ENCODE measurements around the gene PDCD5. TPM values are rescaled to one million over a fixed set of nuclear protein-coding genes. Genes with fewer than 3 reads are reported as not detected.

The PDCD5 gene
- polyA plus RNA-seq, 2 of the 4 experiments (the other 2 are of a cell fraction) = 445 to 549 TPM

- TF ChIP-seq CEBPB (IDR thresholded peaks at IDR 0.05) (no peak), ESRRA (IDR thresholded peaks at IDR 0.05; ENCODE audit: borderline replicate concordance, low read length) (no peak), POLR2AphosphoS2 (conservative IDR thresholded peaks at IDR 0.05; ENCODE audit: low read length) (no peak), BCL3 (IDR thresholded peaks at IDR 0.05) (no peak), MAFK (IDR thresholded peaks at IDR 0.05; ENCODE audit: partially characterized antibody) (no peak), HOXA7 (CRISPR knock-in tag; IDR thresholded peaks at IDR 0.05) (no peak), HOXB5 (CRISPR knock-in tag; IDR thresholded peaks at IDR 0.05) (no peak), CBX2 (IDR thresholded peaks at IDR 0.05; ENCODE audit: borderline replicate concordance, low read depth) (no peak), ZFP36 (IDR thresholded peaks at IDR 0.05; ENCODE audit: borderline replicate concordance, partially characterized antibody) (no peak), POLR2A (IDR thresholded peaks at IDR 0.05; ENCODE audit: low read length) (no peak), CBX8 (IDR thresholded peaks at IDR 0.05) (no peak), TFCP2L1 (CRISPR knock-in tag; IDR thresholded peaks at IDR 0.05) (no peak), EHMT2 (IDR thresholded peaks at IDR 0.05; ENCODE audit: low read depth) (no peak), NFE2L2 (conservative IDR thresholded peaks at IDR 0.05; ENCODE audit: low read length) (no peak), SMC3 (IDR thresholded peaks at IDR 0.05) (no peak), MYC (IDR thresholded peaks at IDR 0.05; ENCODE audit: borderline replicate concordance, low read length) (no peak)
Measured at GRCh38 chr19:32614916-32615315, 33.9 kb downstream of the PDCD5 start (continued).

GRCh38 chr19:32615569-32615968 lies 34.6 kb downstream of the PDCD5 start:
- DNase-seq (ENCODE audit: low read depth in 1 of 2, low spot score in 1 of 2) = no peak
- WGBS (ENCODE audit: missing lambda C conversion rate) = 88% methylated on average over 11 of the region's 11 CpGs
- no peak for FAIRE-seq
- Histone ChIP-seq H3K4me3 (no peak overlapping the region), H3K9me3 (no peaks in the 10 kb centered on the region), H3K4me1 (no peaks in the 10 kb centered on the region), H3K27ac (no peak overlapping the region), H3K4me2 (no peak overlapping the region)
- no peak for TF ChIP-seq FOSB (CRISPR knock-in tag; IDR thresholded peaks at IDR 0.05)
- TF ChIP-seq JUN (IDR thresholded peaks at IDR 0.05) = no peak
- no peak for TF ChIP-seq HMGXB4 (CRISPR knock-in tag; IDR thresholded peaks at IDR 0.05; ENCODE audit: borderline replicate concordance)
- no peak for TF ChIP-seq RAD21 (conservative IDR thresholded peaks at IDR 0.05 in 1 of 2, IDR thresholded peaks at IDR 0.05 in 1 of 2)
- TF ChIP-seq NFE2L2 (conservative IDR thresholded peaks at IDR 0.05; ENCODE audit: low read length) = no peak
- no peak for TF ChIP-seq RCOR1 (IDR thresholded peaks at IDR 0.05; ENCODE audit: low read depth, low read length)
- TF ChIP-seq PBX3 (IDR thresholded peaks at IDR 0.05) = no peak
- no peak for TF ChIP-seq KDM5A (IDR thresholded peaks at IDR 0.05)
- no peak for ATAC-seq
- ChIA-PET CTCF (interaction anchor here (1.5 to 9.8 kb wide), 2 partner anchors 9 to 15 kb away, joined by 3 to 88 read pairs; no protein-coding TSS in a partner anchor), POLR2A (no interaction called here)
